ENCODE data around the gene TCEAL1.
"Not testable (repeated sequence)": the region's sequence is repeated elsewhere in the genome, so short reads cannot be mapped to it uniquely, and the experiment has no call there.

The TCEAL1 gene

DNA sequence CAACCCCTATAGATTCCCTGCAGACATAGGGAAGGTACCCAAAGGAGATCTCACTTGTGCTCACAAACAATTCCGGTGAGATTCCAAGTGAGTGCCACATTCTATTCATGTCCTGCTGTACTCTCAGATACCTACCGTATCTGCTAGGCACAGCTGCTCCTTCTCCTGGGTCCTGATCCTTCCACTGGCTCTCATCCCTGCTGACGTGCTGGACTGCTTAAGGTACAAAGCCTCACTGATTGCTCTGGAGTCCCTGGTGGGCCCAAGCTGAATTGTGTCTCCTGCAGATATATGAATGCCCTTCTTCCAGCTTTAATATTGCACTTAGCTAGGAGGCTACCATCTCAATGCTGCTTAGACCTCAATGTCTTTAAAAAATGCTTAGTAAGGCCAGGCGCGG lies 2.4 kb downstream of the TCEAL1 start:
- H3K4me1 ChIP-seq (ENCODE audit: control insufficient read depth in 1 of 2, insufficient read depth in 2 of 2, low read length in 2 of 2) = no peaks in the 10 kb centered on the region
- no peak overlapping the region for H3K9ac ChIP-seq (ENCODE audit: low read depth in 1 of 2, low read length in 2 of 2)
- H3K27me3 ChIP-seq (ENCODE audit: control insufficient read depth in 1 of 2, insufficient read depth in 2 of 2, low read length in 2 of 2) = no peaks in the 10 kb centered on the region
- no peak overlapping the region for H3K27ac ChIP-seq (ENCODE audit: low read depth, low read length)
- H3K4me3 ChIP-seq (ENCODE audit: low read depth in 1 of 2, low read length in 2 of 2) = no peak overlapping the region
- no peaks in the 10 kb centered on the region for H3K36me3 ChIP-seq (ENCODE audit: control insufficient read depth in 1 of 2, insufficient read depth in 2 of 2, low read length in 2 of 2)
- no peaks in the 10 kb centered on the region for H3K9me3 ChIP-seq (ENCODE audit: control insufficient read depth in 1 of 2, low read length in 2 of 2)

DNA sequence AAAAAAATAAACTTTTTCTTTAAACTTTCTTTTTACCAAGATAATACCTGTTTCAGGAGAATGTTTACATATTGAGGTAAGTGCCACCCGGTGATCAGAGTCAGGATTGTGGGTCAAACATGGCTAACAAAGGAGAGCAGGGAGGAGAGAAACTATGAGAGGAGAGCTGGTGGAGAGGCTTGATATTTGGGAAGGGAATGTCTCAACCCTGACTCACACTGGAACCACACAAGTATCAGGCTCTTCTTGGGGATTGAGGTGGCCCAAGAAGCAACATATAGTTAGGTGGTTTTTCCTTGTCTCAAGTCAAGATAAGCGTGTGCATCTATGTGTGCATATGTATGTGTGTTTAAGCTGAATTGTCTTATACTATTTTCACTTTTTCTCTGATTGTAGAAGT lies 6.7 kb downstream of the TCEAL1 start:
- H3K36me3 ChIP-seq (ENCODE audit: control insufficient read depth in 1 of 2, insufficient read depth in 2 of 2, low read length in 2 of 2) = no peaks in the 10 kb centered on the region
- H3K4me1 ChIP-seq (ENCODE audit: control insufficient read depth in 1 of 2, insufficient read depth in 2 of 2, low read length in 2 of 2) = no peaks in the 10 kb centered on the region
- H3K9me3 ChIP-seq (ENCODE audit: control insufficient read depth in 1 of 2, low read length in 2 of 2) = no peaks in the 10 kb centered on the region
- H3K27me3 ChIP-seq (ENCODE audit: control insufficient read depth in 1 of 2, insufficient read depth in 2 of 2, low read length in 2 of 2) = no peaks in the 10 kb centered on the region
- H3K9ac ChIP-seq (ENCODE audit: low read depth in 1 of 2, low read length in 2 of 2) = no peak overlapping the region
- H3K27ac ChIP-seq (ENCODE audit: low read depth, low read length) = no peak overlapping the region
- no peak overlapping the region for H3K4me3 ChIP-seq (ENCODE audit: low read depth in 1 of 2, low read length in 2 of 2)

DNA sequence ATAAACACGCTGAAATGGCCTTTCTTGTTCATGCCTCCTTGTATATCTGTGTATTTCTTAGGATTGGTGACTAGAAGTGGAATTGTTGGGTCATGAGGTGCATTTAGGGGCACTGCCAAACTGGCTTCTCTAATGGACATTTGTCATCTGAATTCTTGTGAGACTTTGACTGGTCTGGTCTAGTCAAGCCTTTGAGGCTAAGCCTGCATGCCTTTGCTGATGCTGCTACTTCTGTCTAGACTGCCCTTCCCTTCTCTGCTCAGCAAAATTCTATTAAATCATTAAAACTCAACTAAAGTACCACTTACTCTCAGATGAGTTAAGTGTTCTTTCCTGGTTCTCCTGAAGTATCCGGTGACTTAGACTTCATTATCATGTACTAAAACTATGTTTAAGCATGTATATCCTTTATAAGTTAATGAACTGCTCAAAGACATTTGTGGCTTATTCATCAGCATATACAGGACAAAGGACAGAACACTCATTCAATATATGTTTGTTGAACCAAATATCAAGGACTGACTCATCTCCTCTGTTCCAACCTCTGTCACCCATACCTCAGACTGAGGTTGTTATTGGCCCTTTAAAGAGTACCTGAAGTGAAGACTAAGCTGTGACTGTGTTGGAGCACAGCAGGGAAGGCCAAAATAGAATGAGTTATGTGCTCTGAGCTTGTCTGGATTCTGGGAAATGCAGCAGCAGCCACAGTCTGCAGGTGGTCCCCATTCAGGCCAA lies 9.0 kb downstream of the TCEAL1 start:
- Histone ChIP-seq H3K9ac (ENCODE audit: low read depth in 1 of 2, low read length in 2 of 2) (no peak overlapping the region), H3K9me3 (ENCODE audit: control insufficient read depth in 1 of 2, low read length in 2 of 2) (no peaks in the 10 kb centered on the region), H3K4me3 (ENCODE audit: low read depth in 1 of 2, low read length in 2 of 2) (no peak overlapping the region), H3K27ac (ENCODE audit: low read depth, low read length) (no peak overlapping the region), H3K4me1 (ENCODE audit: control insufficient read depth in 1 of 2, insufficient read depth in 2 of 2, low read length in 2 of 2) (no peaks in the 10 kb centered on the region), H3K27me3 (ENCODE audit: control insufficient read depth in 1 of 2, insufficient read depth in 2 of 2, low read length in 2 of 2) (no peaks in the 10 kb centered on the region), H3K36me3 (ENCODE audit: control insufficient read depth in 1 of 2, insufficient read depth in 2 of 2, low read length in 2 of 2) (no peaks in the 10 kb centered on the region)

DNA sequence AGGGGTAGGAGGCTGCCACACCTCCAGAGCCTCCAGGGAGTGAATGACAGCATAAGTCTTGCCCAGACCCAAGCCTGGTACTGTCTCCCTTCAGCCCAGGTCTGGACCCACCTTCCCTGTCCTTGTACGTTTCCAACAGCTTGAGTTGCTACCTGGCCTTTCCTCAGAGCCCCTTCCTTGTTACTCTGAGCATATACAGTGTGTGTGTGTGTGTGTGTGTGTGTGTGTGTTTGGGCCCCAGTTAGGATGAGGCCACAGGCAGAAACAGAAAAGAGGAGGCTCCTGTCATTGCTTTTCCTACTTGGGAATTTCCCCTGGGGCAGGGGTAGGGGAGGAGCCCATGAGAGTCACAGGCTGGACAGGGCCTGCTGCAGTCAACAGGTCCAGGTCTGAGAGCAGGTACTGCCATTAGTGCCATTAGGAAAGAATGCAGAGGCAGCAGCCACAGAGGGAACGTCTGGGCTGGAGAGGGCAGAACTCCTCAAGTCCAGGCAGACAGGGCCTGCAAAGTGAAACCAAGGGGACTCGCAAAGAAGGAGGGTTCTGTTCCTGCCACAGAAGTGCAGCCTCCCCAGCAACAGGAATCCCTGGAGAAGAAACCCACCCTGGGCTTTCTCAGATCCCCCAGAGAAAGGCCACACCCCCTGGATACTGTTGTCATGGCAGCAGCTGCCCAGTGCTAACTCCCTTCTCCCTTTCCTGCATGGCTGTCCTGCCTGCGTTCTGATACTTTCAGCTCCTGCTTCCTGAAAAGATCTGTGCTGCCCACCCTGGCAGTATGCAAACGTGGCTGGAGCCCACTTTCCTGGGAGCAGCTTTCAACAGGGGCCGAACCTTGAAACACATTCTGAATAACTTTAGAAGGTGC lies 9.9 kb downstream of the TCEAL1 start:
- H3K9ac ChIP-seq (ENCODE audit: low read depth in 1 of 2, low read length in 2 of 2); H3K9me3 ChIP-seq (ENCODE audit: control insufficient read depth in 1 of 2, low read length in 2 of 2); H3K4me1 ChIP-seq (ENCODE audit: control insufficient read depth in 1 of 2, insufficient read depth in 2 of 2, low read length in 2 of 2); H3K27ac ChIP-seq (ENCODE audit: low read depth, low read length); H3K36me3 ChIP-seq (ENCODE audit: control insufficient read depth in 1 of 2, insufficient read depth in 2 of 2, low read length in 2 of 2); H3K4me3 ChIP-seq (ENCODE audit: low read depth in 1 of 2, low read length in 2 of 2); H3K27me3 ChIP-seq (ENCODE audit: control insufficient read depth in 1 of 2, insufficient read depth in 2 of 2, low read length in 2 of 2): not testable (repeated sequence)

DNA sequence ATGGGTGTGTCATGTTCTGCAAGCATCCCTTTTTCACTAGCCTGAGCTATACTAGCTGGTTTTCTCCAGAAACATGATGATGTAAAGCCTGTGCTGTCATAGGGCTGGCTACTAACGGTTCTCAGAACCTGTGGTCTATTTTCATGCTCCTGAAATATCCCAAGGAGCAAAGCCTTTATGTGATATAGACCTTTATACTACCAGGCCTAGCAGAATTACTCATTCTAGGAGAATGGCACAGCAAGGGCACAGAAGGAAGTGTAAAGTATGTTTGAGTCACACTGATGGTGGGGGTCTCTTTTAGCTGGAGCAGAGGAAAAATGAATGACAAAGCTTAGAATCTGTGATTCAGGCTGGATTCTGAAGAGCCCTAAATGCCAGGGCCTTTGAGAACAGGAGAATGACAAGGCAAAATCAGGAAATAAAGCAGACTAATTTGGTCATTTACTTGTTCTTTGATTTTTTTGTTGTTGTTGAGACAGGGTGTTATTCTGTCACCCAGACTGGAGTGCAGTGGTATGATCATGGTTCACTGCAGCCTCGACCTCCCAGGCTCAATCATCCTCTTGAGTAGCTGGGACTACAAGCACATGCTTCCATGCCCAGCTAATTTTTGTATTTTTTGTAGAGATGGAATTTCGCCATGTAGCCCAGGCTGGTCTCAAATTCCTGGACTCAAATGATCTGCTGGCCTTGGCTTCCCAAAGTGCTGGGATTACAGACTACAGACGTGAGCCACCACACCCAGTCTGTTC lies 11.8 kb downstream of the TCEAL1 start:
- Histone ChIP-seq H3K9ac (ENCODE audit: low read depth in 1 of 2, low read length in 2 of 2) (no peak overlapping the region), H3K27me3 (ENCODE audit: control insufficient read depth in 1 of 2, insufficient read depth in 2 of 2, low read length in 2 of 2) (no peaks in the 10 kb centered on the region), H3K36me3 (ENCODE audit: control insufficient read depth in 1 of 2, insufficient read depth in 2 of 2, low read length in 2 of 2) (no peaks in the 10 kb centered on the region), H3K27ac (ENCODE audit: low read depth, low read length) (no peak overlapping the region), H3K4me1 (ENCODE audit: control insufficient read depth in 1 of 2, insufficient read depth in 2 of 2, low read length in 2 of 2) (no peaks in the 10 kb centered on the region), H3K9me3 (ENCODE audit: control insufficient read depth in 1 of 2, low read length in 2 of 2) (no peaks in the 10 kb centered on the region), H3K4me3 (ENCODE audit: low read depth in 1 of 2, low read length in 2 of 2) (no peak overlapping the region)

DNA sequence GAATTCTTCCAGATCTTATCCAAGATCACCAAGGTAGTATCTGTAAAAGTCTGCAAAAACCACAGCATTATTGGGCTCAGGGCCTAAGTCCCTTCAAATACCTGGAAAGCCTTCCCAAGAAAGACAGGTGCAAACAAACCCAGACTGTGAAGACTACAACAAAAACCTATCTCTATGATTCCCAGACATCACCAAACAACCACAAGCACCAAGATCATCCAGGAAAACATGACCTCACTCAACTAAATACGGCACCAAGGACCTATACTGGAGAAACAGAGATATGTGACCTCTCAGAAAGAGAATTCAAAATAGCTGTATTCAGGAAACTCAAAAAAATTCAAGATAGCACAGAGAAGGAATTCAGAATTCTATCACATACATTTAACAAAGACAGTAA lies 15.3 kb downstream of the TCEAL1 start:
- Histone ChIP-seq H3K4me3 (ENCODE audit: low read depth in 1 of 2, low read length in 2 of 2) (no peak overlapping the region), H3K9ac (ENCODE audit: low read depth in 1 of 2, low read length in 2 of 2) (no peak overlapping the region), H3K27ac (ENCODE audit: low read depth, low read length) (no peak overlapping the region), H3K9me3 (ENCODE audit: control insufficient read depth in 1 of 2, low read length in 2 of 2) (no peaks in the 10 kb centered on the region), H3K27me3 (ENCODE audit: control insufficient read depth in 1 of 2, insufficient read depth in 2 of 2, low read length in 2 of 2) (no peaks in the 10 kb centered on the region), H3K4me1 (ENCODE audit: control insufficient read depth in 1 of 2, insufficient read depth in 2 of 2, low read length in 2 of 2) (no peaks in the 10 kb centered on the region), H3K36me3 (ENCODE audit: control insufficient read depth in 1 of 2, insufficient read depth in 2 of 2, low read length in 2 of 2) (no peaks in the 10 kb centered on the region)

DNA sequence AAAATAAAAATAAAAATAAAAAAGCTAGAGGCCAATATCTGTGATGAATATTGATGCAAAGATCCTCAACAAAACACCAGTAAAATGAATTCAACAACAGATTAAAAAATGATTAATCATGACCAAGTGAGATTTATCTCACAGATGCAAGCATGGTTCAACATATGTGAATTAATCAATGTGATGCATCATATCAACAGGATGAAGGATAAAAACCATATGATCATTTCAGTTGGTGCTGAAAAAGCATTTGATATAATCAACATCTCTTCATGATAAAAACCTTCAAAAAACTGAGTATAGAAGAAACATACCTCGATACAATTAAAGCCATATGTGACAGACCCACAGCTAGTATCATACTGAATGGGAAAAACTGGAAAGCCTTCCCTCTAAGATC lies 18.9 kb downstream of the TCEAL1 start:
- H3K36me3 ChIP-seq (ENCODE audit: control insufficient read depth in 1 of 2, insufficient read depth in 2 of 2, low read length in 2 of 2) = no peaks in the 10 kb centered on the region
- no peak overlapping the region for H3K4me3 ChIP-seq (ENCODE audit: low read depth in 1 of 2, low read length in 2 of 2)
- no peak overlapping the region for H3K9ac ChIP-seq (ENCODE audit: low read depth in 1 of 2, low read length in 2 of 2)
- H3K4me1 ChIP-seq (ENCODE audit: control insufficient read depth in 1 of 2, insufficient read depth in 2 of 2, low read length in 2 of 2) = no peaks in the 10 kb centered on the region
- H3K27ac ChIP-seq (ENCODE audit: low read depth, low read length) = no peak overlapping the region
- no peaks in the 10 kb centered on the region for H3K27me3 ChIP-seq (ENCODE audit: control insufficient read depth in 1 of 2, insufficient read depth in 2 of 2, low read length in 2 of 2)
- no peaks in the 10 kb centered on the region for H3K9me3 ChIP-seq (ENCODE audit: control insufficient read depth in 1 of 2, low read length in 2 of 2)

DNA sequence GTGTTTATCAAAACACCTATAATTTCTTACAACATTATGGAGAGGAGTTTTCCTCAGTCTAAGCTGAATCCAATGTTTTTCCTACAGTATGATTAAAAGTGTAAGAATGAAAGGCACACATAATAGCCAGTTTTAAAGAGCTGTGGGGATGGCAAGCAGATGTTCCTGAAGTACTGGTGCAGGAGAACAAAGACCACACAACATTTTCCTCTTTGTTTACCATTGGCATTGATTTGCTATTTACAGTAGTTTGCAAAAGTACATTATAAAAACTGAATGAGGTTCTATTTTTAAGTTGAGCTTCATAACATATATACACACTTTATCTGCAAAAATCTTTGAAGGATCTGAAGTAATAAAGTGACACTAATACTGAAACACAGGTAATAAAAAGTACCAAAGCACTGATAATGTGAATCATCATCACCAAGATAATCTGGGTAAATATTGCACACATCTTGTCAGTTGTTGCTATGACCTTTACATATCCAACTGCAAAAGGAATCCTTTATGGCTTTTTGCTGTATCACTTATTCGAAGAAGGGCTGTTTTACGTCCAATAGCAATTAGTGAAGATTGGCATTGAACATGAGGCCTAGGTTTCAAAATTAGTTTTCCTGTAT lies 22.5 kb downstream of the TCEAL1 start:
- no peaks in the 10 kb centered on the region for H3K27me3 ChIP-seq (ENCODE audit: control insufficient read depth in 1 of 2, insufficient read depth in 2 of 2, low read length in 2 of 2)
- no peak overlapping the region for H3K27ac ChIP-seq (ENCODE audit: low read depth, low read length)

DNA sequence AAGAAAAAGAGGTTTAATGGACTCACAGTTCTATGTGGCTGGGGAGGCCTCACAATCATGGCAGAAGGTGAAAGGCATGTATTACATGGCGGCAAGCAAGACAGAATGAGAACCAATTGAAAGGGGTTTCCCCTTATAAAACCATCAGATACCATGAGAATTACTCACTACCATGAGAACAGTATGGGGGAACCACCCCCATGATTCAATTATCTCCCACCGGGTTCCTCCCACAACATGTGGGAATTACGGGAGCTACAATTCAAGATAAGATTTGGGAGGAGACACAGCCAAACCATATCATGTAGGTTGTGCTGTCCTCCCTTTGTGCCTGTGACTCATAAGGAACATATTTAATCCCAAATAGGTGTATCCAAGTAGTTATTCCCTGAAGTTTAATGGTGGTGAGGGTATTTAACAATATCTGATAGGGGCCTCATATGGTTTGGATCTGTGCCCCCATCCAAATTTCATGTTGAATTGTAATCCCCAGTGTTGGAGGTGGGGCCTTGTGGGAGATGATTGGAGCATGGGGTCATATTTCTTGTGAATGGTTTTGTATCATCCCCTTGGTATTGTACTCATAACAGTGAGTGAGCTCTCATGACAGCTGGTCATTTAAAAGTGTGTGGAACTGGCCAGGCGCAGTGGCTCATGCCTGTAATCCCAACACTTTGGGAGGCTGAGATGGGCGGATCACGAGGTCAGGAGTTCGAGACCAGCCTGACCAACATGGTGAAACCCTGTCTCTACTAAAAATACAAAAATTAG lies 26.6 kb downstream of the TCEAL1 start:
- H3K27me3 ChIP-seq (ENCODE audit: control insufficient read depth in 1 of 2, insufficient read depth in 2 of 2, low read length in 2 of 2); H3K36me3 ChIP-seq (ENCODE audit: control insufficient read depth in 1 of 2, insufficient read depth in 2 of 2, low read length in 2 of 2); H3K27ac ChIP-seq (ENCODE audit: low read depth, low read length); H3K9ac ChIP-seq (ENCODE audit: low read depth in 1 of 2, low read length in 2 of 2); H3K9me3 ChIP-seq (ENCODE audit: control insufficient read depth in 1 of 2, low read length in 2 of 2); H3K4me1 ChIP-seq (ENCODE audit: control insufficient read depth in 1 of 2, insufficient read depth in 2 of 2, low read length in 2 of 2); H3K4me3 ChIP-seq (ENCODE audit: low read depth in 1 of 2, low read length in 2 of 2): not testable (repeated sequence)

More for the DNA sequence above, 22.5 kb downstream of the TCEAL1 start:
- Histone ChIP-seq H3K4me1 (ENCODE audit: control insufficient read depth in 1 of 2, insufficient read depth in 2 of 2, low read length in 2 of 2) (no peaks in the 10 kb centered on the region), H3K9me3 (ENCODE audit: control insufficient read depth in 1 of 2, low read length in 2 of 2) (no peaks in the 10 kb centered on the region), H3K36me3 (ENCODE audit: control insufficient read depth in 1 of 2, insufficient read depth in 2 of 2, low read length in 2 of 2) (no peaks in the 10 kb centered on the region), H3K4me3 (ENCODE audit: low read depth in 1 of 2, low read length in 2 of 2) (no peak overlapping the region), H3K9ac (ENCODE audit: low read depth in 1 of 2, low read length in 2 of 2) (no peak overlapping the region)
